ENCODE results near the gene JAZF1. TPM values are rescaled to one million over a fixed set of nuclear protein-coding genes. Genes with fewer than 3 reads are reported as not detected.

Gene JAZF1
- total RNA-seq, 1 donor from 2014 or later, result 0.96 TPM

GRCh38 chr7:27900006-27900405, 280.6 kb downstream of the JAZF1 start:
- Histone ChIP-seq H3K27me3 (ENCODE audit: control insufficient read depth, insufficient read depth, low read length) (no peaks in the 10 kb centered on the region), H3K36me3 (ENCODE audit: control insufficient read depth, insufficient read depth, low read length) (no peaks in the 10 kb centered on the region), H3K4me3 (ENCODE audit: low read depth, low read length) (no peak overlapping the region)
- DNase-seq (ENCODE audit: low read depth), result no peak
- no peak for TF ChIP-seq CTCF (IDR thresholded peaks at IDR 0.05; ENCODE audit: insufficient read depth, low read length, poor library complexity, severe bottlenecking)

- Histone ChIP-seq H3K27me3 (ENCODE audit: control insufficient read depth, insufficient read depth, low read length) (no peaks in the 10 kb centered on the region), H3K36me3 (ENCODE audit: control insufficient read depth, insufficient read depth, low read length) (no peaks in the 10 kb centered on the region), H3K4me3 (ENCODE audit: low read depth, low read length) (no peak overlapping the region)
- DNase-seq (ENCODE audit: low read depth), result no peak
- no peak for TF ChIP-seq CTCF (IDR thresholded peaks at IDR 0.05; ENCODE audit: insufficient read depth, low read length, poor library complexity, severe bottlenecking)
These were observed 281.0 kb downstream of the JAZF1 start for GRCh38 chr7:27899601-27900000.

- no peak for TF ChIP-seq CTCF (IDR thresholded peaks at IDR 0.05; ENCODE audit: insufficient read depth, low read length, poor library complexity, severe bottlenecking)
- Histone ChIP-seq H3K36me3 (ENCODE audit: control insufficient read depth, insufficient read depth, low read length) (no peaks in the 10 kb centered on the region), H3K27me3 (ENCODE audit: control insufficient read depth, insufficient read depth, low read length) (no peaks in the 10 kb centered on the region), H3K4me3 (ENCODE audit: low read depth, low read length) (no peak overlapping the region)
- no peak for DNase-seq (ENCODE audit: low read depth)
These were observed 283.2 kb downstream of the JAZF1 start for GRCh38 chr7:27897441-27897847.

- Histone ChIP-seq H3K27me3 (ENCODE audit: control insufficient read depth, insufficient read depth, low read length) (no peaks in the 10 kb centered on the region), H3K4me3 (ENCODE audit: low read depth, low read length) (no peak overlapping the region), H3K36me3 (ENCODE audit: control insufficient read depth, insufficient read depth, low read length) (no peaks in the 10 kb centered on the region)
- no peak for TF ChIP-seq CTCF (IDR thresholded peaks at IDR 0.05; ENCODE audit: insufficient read depth, low read length, poor library complexity, severe bottlenecking)
- no peak for DNase-seq (ENCODE audit: low read depth)
These were observed 283.6 kb downstream of the JAZF1 start for GRCh38 chr7:27897001-27897400.

GRCh38 chr7:27895551-27895950, 285.0 kb downstream of the JAZF1 start:
- no peak for TF ChIP-seq CTCF (IDR thresholded peaks at IDR 0.05; ENCODE audit: insufficient read depth, low read length, poor library complexity, severe bottlenecking)
- H3K27me3 ChIP-seq (ENCODE audit: control insufficient read depth, insufficient read depth, low read length), result no peaks in the 10 kb centered on the region
- DNase-seq (ENCODE audit: low read depth), result no peak
- no peaks in the 10 kb centered on the region for H3K36me3 ChIP-seq (ENCODE audit: control insufficient read depth, insufficient read depth, low read length)
- no peak overlapping the region for H3K4me3 ChIP-seq (ENCODE audit: low read depth, low read length)

- Histone ChIP-seq H3K4me3 (ENCODE audit: low read depth, low read length) (no peak overlapping the region), H3K27me3 (ENCODE audit: control insufficient read depth, insufficient read depth, low read length) (no peaks in the 10 kb centered on the region), H3K36me3 (ENCODE audit: control insufficient read depth, insufficient read depth, low read length) (no peaks in the 10 kb centered on the region)
- no peak for TF ChIP-seq CTCF (IDR thresholded peaks at IDR 0.05; ENCODE audit: insufficient read depth, low read length, poor library complexity, severe bottlenecking)
- no peak for DNase-seq (ENCODE audit: low read depth)
These were observed 290.3 kb downstream of the JAZF1 start for GRCh38 chr7:27890205-27890849.
